A549 (cell line): ENCODE measurements around the gene VAT1. TPM values are rescaled to one million over a fixed set of nuclear protein-coding genes. Genes with fewer than 3 reads are reported as not detected.
A peak's percentile ranks its signal among the peaks of the same experiment; 100 is the strongest.

Experiments
- ATAC-seq, 2 experiments: fragments of 200-7000 bp in 1 of 2; fragments of >200 bp in 1 of 2; cut with Nextera tagmentation in 1 of 2; cut with Tn5 transposase in 1 of 2; 3 replicates each; pipeline versions ENCODE4 v1.8.0 to v1.9.1; 2018 to 2020; ENCODE audit warnings: mild to moderate bottlenecking in 1 of 2, moderate library complexity in 1 of 2
- CTCF ChIA-PET: fragments of 300-600 bp; sonication (Branson Sonifier 250); formaldehyde crosslinking; extraction: SDS; loops from one replicate; lab custom pipeline; 2021; ENCODE audit warnings: antibody characterized with exemption, inconsistent platforms; lab: Yijun Ruan, JAX
- POLR2A ChIA-PET: fragments of 350-600 bp; formaldehyde crosslinking; extraction: SDS; loops from one replicate; lab custom pipeline; 2021; ENCODE audit warnings: antibody characterized with exemption, inconsistent platforms; lab: Yijun Ruan, JAX
- DNase-seq, 2 experiments: peaks; one replicate each; pipeline versions ENCODE4 v3.0.0 to v3.0.0-alpha.2; 2011 to 2016; ENCODE audit warnings: low read depth in 1 of 2, low spot score in 1 of 2
- FAIRE-seq: peaks from 2 replicates; lab custom pipeline; 2011; peaks lifted over from hg19 to GRCh38; lab: Jason Lieb, UNC
- H3K27ac ChIP-seq, 2 experiments: fragments of >200 bp; sonication (Bioruptor Twin); formaldehyde crosslinking; 3 replicates each; pipeline ENCODE4 v1.5.1; 2016 to 2017
- H3K4me1 ChIP-seq: fragments of >200 bp; sonication (Bioruptor Twin); formaldehyde crosslinking; 3 replicates; pipeline ENCODE4 v1.6.1; 2016
- H3K4me2 ChIP-seq: fragments of >200 bp; sonication (Bioruptor Twin); formaldehyde crosslinking; 3 replicates; pipeline ENCODE4 v1.6.1; 2016
- H3K4me3 ChIP-seq: fragments of >200 bp; sonication (Bioruptor Twin); formaldehyde crosslinking; 3 replicates; pipeline ENCODE4 v1.5.1; 2016
- H3K9me3 ChIP-seq: fragments of >200 bp; sonication (Bioruptor Twin); formaldehyde crosslinking; 3 replicates; pipeline ENCODE4 v1.6.1; 2016
- ATOH8 ChIP-seq: fragments of 250-450 bp; sonication (Bioruptor Pico); IDR thresholded peaks from 2 replicates; pipeline ENCODE4 v1.5.0; 2020; ENCODE audit warnings: low read depth, mild to moderate bottlenecking, moderate library complexity
- CBX2 ChIP-seq: fragments of 200-600 bp; sonication (generic); IDR thresholded peaks from 2 replicates; pipeline ENCODE4 v1.6.1; 2016; ENCODE audit warnings: low read depth, mild to moderate bottlenecking, borderline replicate concordance
- CBX8 ChIP-seq: fragments of 200-600 bp; sonication (generic); IDR thresholded peaks from 2 replicates; pipeline ENCODE4 v1.6.1; 2016
- E2F6 ChIP-seq: IDR thresholded peaks from 2 replicates; pipeline ENCODE4 v1.6.1; 2012; ENCODE audit warnings: low read depth, borderline replicate concordance
- ELK1 ChIP-seq: fragments of 150-350 bp; IDR thresholded peaks from 2 replicates; pipeline ENCODE4 v1.6.1; 2014; ENCODE audit warnings: low read depth, mild to moderate bottlenecking, low read length
- EP300 ChIP-seq, 2 experiments: fragments of >200 bp; sonication (Bioruptor Twin); formaldehyde crosslinking; IDR thresholded peaks; 2 replicates in 1 of 2; 3 replicates in 1 of 2; pipeline ENCODE4 v1.6.1; 2016 to 2017
- HDAC2 ChIP-seq: fragments of 200-600 bp; sonication (generic); IDR thresholded peaks from 2 replicates; pipeline ENCODE4 v1.6.1; 2016
- HEYL ChIP-seq: fragments of 250-450 bp; sonication (Bioruptor Pico); IDR thresholded peaks from 2 replicates; pipeline ENCODE4 v1.8.0; 2021; ENCODE audit warnings: mild to moderate bottlenecking, moderate library complexity
- HMGXB4 ChIP-seq: fragments of 250-450 bp; sonication (Bioruptor Pico); IDR thresholded peaks from 2 replicates; pipeline ENCODE4 v1.5.0; 2021; ENCODE audit warnings: mild to moderate bottlenecking, moderate library complexity, borderline replicate concordance
- MYC ChIP-seq: IDR thresholded peaks from 2 replicates; pipeline ENCODE4 v1.6.1; 2012; ENCODE audit warnings: mild to moderate bottlenecking, inconsistent platforms, low read length, improper control_type of control experiment, borderline replicate concordance
- PHF8 ChIP-seq: fragments of 200-600 bp; sonication (generic); IDR thresholded peaks from 2 replicates; pipeline ENCODE4 v1.6.1; 2016; ENCODE audit warnings: low read depth, mild to moderate bottlenecking, antibody characterized with exemption, moderate library complexity, borderline replicate concordance
- RAD21 ChIP-seq, 2 experiments: fragments of >200 bp in 1 of 2; sonication (Bioruptor Twin) in 1 of 2; formaldehyde crosslinking in 1 of 2; IDR thresholded peaks in 1 of 2; conservative IDR thresholded peaks in 1 of 2; 2 replicates in 1 of 2; 3 replicates in 1 of 2; pipeline ENCODE4 v1.6.1; 2012 to 2018; ENCODE audit warnings: inconsistent platforms in 1 of 2
- REST ChIP-seq: fragments of 200-600 bp; sonication (generic); IDR thresholded peaks from 2 replicates; pipeline ENCODE4 v1.6.1; 2016; ENCODE audit warnings: antibody characterized with exemption, mild to moderate bottlenecking, moderate library complexity
- SREBF2 ChIP-seq: fragments of 450-650 bp; IDR thresholded peaks from 2 replicates; pipeline ENCODE4 v1.6.1; 2014; ENCODE audit warnings: mild to moderate bottlenecking, moderate library complexity
- ZC3H11A ChIP-seq: fragments of 450-650 bp; IDR thresholded peaks from 2 replicates; pipeline ENCODE4 v1.6.1; 2014; ENCODE audit warnings: antibody characterized with exemption, mild to moderate bottlenecking
- WGBS: methylation state at CpG from one replicate; pipeline ENCODE4 v1.1.6; 2017; ENCODE audit errors: missing lambda C conversion rate; 5-methylcytosine and 5-hydroxymethylcytosine counted together
- polyA plus RNA-seq, 4 experiments: library from polyadenylated mRNA; depleted of rRNA in 3 of 4; stranded (reverse); fragments of >200 nt; fragmentation: RNase III in 1 of 4; extraction: RNeasy Plus Mini Kit Qiagen cat#74134 plus additional on column Dnase treatment in 1 of 4; gene quantifications; 2 replicates in 3 of 4; 3 replicates in 1 of 4; pipeline ENCODE4 v1.2.3, GENCODE V29; 2011 to 2017

Gene VAT1
- polyA plus RNA-seq, 2 of the 4 experiments (the other 2 are of a cell fraction) = 153 to 167 TPM

GRCh38 chr17:43025766-43026537 lies 3.8 kb upstream of the VAT1 start:
- Histone ChIP-seq H3K9me3 (no peaks in the 10 kb centered on the region), H3K4me1 (peaks cover 12% of the 10 kb centered on the region), H3K4me3 (no peak overlapping the region), H3K27ac (no peak overlapping the region), H3K4me2 (no peak overlapping the region)
- 88% methylated on average over 15 of the region's 16 CpGs for WGBS
- no peak for TF ChIP-seq HEYL (CRISPR knock-in tag)
- no peak for TF ChIP-seq CBX2
- TF ChIP-seq RAD21 (conservative IDR thresholded peaks at IDR 0.05 in 1 of 2, IDR thresholded peaks at IDR 0.05 in 1 of 2) = no peak
- no peak for TF ChIP-seq HDAC2
- TF ChIP-seq ELK1 = no peak
- TF ChIP-seq ZC3H11A = no peak
- TF ChIP-seq REST = no peak
- ChIA-PET CTCF (interaction anchor here (1.5 to 2.3 kb wide), 3 partner anchors 13 to 147 kb away, joined by 3 to 21 read pairs (median 4); partner anchors contain the start of gene NBR1), POLR2A (interaction anchor here (0.8 to 2.0 kb wide), 2 partner anchors 28 to 290 kb away, joined by 4 to 6 read pairs; partner anchors contain the start of gene RPL27)
- DNase-seq (no peak), ATAC-seq (no peak), FAIRE-seq (no peak)

- TF ChIP-seq ATOH8 (no peak), SREBF2 (no peak), EP300 (IDR thresholded peaks at IDR 0.05) (no peak), MYC (no peak), HMGXB4 (no peak), PHF8 (no peak), HDAC2 (no peak), E2F6 (no peak), CBX8 (no peak)
- ATAC-seq (no peak), DNase-seq (no peak), FAIRE-seq (no peak)
- Histone ChIP-seq H3K4me2 (peak overlapping the region; percentile 96), H3K4me1 (peaks cover 19% of the 10 kb centered on the region), H3K27ac (peak overlapping the region; percentile 78 to 88; a peak in 5 of 6 replicates), H3K9me3 (no peaks in the 10 kb centered on the region), H3K4me3 (peak overlapping the region; percentile 53)
- WGBS = 79% methylated on average over 19 of the region's 27 CpGs
- POLR2A ChIA-PET = interaction anchor here (0.8 to 1.9 kb wide), 4 partner anchors 27 to 290 kb away, joined by 4 to 18 read pairs (median 10); partner anchors contain the start of genes BRCA1 and RPL27
- CTCF ChIA-PET = interaction anchor here (0.7 to 2.3 kb wide), 11 partner anchors 8 to 147 kb away, joined by 3 to 21 read pairs (median 10); partner anchors contain the start of genes NBR1 and RPL27
Observed at GRCh38 chr17:43025290-43025657, 3.1 kb upstream of the VAT1 start.
